Tibial nerve (tissue), 4 donors: ENCODE results near the gene GPR108. TPM values are rescaled to one million over a fixed set of nuclear protein-coding genes. Genes with fewer than 3 reads are reported as not detected.

Experiments
- DNase-seq, 2 donors: peaks; one replicate each; pipeline ENCODE4 v3.0.0-alpha.2; 2019; ENCODE audit warnings: low spot score in 2 of 2
- H3K27ac ChIP-seq, 4 donors: fragments of 200-600 bp; sonication (generic) in 3 of 4; one replicate each; pipeline ENCODE4 v1.5.1; 2017 to 2019; ENCODE audit warnings: mild to moderate bottlenecking in 1 of 4
- H3K27me3 ChIP-seq, 2 donors: fragments of 200-600 bp; sonication (generic) in 1 of 2; one replicate each; pipeline versions ENCODE4 v1.5.1 to v1.6.0; 2017 to 2019
- H3K36me3 ChIP-seq, 3 donors: fragments of 200-600 bp; sonication (generic); one replicate each; pipeline ENCODE4 v1.5.1; 2018 to 2019
- H3K4me1 ChIP-seq, 4 donors: fragments of 200-600 bp; sonication (generic) in 3 of 4; one replicate each; pipeline ENCODE4 v1.5.1; 2017 to 2019
- H3K4me3 ChIP-seq, 4 donors: fragments of 200-600 bp; sonication (generic) in 3 of 4; one replicate each; pipeline ENCODE4 v1.5.1; 2017 to 2019; ENCODE audit warnings: mild to moderate bottlenecking in 1 of 4, moderate library complexity in 1 of 4
- H3K9me3 ChIP-seq, 4 donors: fragments of 200-600 bp; sonication (generic) in 3 of 4; one replicate each; pipeline ENCODE4 v1.5.1; 2017 to 2019
- EP300 ChIP-seq, 2 donors: sonication (generic); formaldehyde crosslinking; IDR thresholded peaks; one replicate each; pipeline ENCODE4 v1.6.1; 2017; ENCODE audit warnings: antibody characterized with exemption in 2 of 2, mild to moderate bottlenecking in 1 of 2
- POLR2A ChIP-seq, 2 donors: fragments of 450-650 bp; IDR thresholded peaks; one replicate each; pipeline ENCODE4 v1.6.1; 2017; ENCODE audit warnings: antibody characterized with exemption in 2 of 2, mild to moderate bottlenecking in 2 of 2, moderate library complexity in 2 of 2
- WGBS, 2 donors: methylation state at CpG; one replicate each; pipeline ENCODE4 v1.1.5; 2018; 5-methylcytosine and 5-hydroxymethylcytosine counted together
- total RNA-seq, 4 donors: library from RNA; depleted of rRNA; stranded (reverse); fragments of >200 nt; gene quantifications; one replicate each; pipeline ENCODE4 v1.1.0, GENCODE V29; 2016
- TF ChIP-seq, protein P1 (sequence below), 5 experiments: fragments of 200-600 bp in 3 of 5; fragments of 450-650 bp in 2 of 5; sonication (generic) in 3 of 5; IDR thresholded peaks; one replicate each; pipeline ENCODE4 v1.5.1; 2016 to 2019; ENCODE audit warnings: antibody characterized with exemption in 5 of 5, mild to moderate bottlenecking in 3 of 5, moderate library complexity in 2 of 5

GPR108 gene
- total RNA-seq, 4 donors from 2014 or later, result 53.4 to 79.2 (median 65.9) TPM

DNA sequence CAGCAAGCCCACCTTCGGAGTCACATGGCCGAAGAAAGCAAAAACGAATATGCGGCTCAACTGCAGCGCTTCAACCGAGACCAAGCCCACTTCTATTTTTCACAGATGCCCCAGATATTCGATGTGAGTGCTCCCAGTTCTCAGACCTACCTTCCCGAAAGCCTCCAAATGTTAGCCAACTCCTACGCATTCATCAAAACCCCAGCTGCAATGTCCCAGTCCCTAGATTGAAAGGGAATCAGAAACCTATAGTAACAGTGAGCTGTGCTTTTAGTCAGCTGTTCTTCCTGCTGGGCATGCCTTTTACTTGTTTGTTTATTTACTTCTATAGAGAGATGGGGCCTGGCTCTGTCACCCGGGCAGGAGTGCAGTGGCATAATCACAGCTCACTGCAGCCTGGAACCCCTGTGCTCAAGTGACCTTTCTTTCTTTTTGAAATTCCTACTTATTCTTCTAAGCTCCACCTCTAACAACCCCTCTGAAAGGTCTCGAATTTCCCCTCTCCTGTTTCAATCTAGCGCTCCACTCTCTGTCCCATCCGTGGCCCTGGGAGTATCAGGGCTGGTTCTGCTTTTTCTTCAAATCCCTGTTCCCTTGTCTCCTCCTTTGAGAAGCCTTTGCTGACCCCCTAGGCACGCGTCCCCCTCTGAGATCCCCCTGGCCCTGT is 6.5 kb upstream of the GPR108 start:
- H3K27me3 ChIP-seq, result no peaks in the 10 kb centered on the region
- peak overlapping the region; percentile 47 to 97 (median 73) for H3K27ac ChIP-seq
- no peaks in the 10 kb centered on the region for H3K9me3 ChIP-seq
- TF ChIP-seq POLR2A (IDR thresholded peaks at IDR 0.05) (no peak), EP300 (IDR thresholded peaks at IDR 0.05) (no peak)
- TF ChIP-seq, protein P1, sequence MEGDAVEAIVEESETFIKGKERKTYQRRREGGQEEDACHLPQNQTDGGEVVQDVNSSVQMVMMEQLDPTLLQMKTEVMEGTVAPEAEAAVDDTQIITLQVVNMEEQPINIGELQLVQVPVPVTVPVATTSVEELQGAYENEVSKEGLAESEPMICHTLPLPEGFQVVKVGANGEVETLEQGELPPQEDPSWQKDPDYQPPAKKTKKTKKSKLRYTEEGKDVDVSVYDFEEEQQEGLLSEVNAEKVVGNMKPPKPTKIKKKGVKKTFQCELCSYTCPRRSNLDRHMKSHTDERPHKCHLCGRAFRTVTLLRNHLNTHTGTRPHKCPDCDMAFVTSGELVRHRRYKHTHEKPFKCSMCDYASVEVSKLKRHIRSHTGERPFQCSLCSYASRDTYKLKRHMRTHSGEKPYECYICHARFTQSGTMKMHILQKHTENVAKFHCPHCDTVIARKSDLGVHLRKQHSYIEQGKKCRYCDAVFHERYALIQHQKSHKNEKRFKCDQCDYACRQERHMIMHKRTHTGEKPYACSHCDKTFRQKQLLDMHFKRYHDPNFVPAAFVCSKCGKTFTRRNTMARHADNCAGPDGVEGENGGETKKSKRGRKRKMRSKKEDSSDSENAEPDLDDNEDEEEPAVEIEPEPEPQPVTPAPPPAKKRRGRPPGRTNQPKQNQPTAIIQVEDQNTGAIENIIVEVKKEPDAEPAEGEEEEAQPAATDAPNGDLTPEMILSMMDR (IDR thresholded peaks at IDR 0.05), result no peak
- peaks cover 0 to 56% (median 25%) of the 10 kb centered on the region in 4 donors for H3K4me1 ChIP-seq
- H3K36me3 ChIP-seq, result peaks cover 4 to 54% (median 7%) of the 10 kb centered on the region in 3 donors
- H3K4me3 ChIP-seq, result peak overlapping the region in 1 of 4 donors; percentile 22
- WGBS, 2 donors, result 72 to 76% methylated on average over 15 of the region's 15 CpGs
- no peak for DNase-seq

DNA sequence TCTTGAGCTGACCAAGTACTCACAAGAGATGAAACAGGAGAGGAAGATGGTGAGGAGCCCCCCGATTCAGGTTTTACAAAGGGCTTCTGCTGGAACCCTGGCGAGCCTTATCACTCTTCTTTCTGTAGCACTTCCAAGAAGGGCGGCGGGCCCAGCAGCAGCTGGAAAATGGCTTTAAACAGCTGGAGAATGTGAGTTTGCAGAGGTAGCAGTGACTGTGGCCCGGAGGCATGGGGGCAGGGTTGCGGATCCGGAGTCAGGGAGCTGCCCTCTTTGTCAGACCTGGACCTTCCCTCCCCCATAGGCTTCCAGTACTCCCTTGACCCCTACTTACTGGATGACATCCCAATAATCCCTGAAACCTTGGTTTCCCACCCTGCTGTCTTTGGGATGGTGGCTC is 5.7 kb upstream of the GPR108 start:
- Histone ChIP-seq H3K4me1 (peaks cover 0 to 63% (median 33%) of the 10 kb centered on the region in 4 donors), H3K27me3 (no peaks in the 10 kb centered on the region), H3K9me3 (no peaks in the 10 kb centered on the region), H3K36me3 (peaks cover 4 to 47% (median 7%) of the 10 kb centered on the region in 3 donors), H3K27ac (peak overlapping the region in 2 of 4 donors; percentile 73 to 97), H3K4me3 (no peak overlapping the region)
- 83 to 88% methylated on average over 7 of the region's 7 CpGs for WGBS, 2 donors
- no peak for TF ChIP-seq EP300 (IDR thresholded peaks at IDR 0.05)
- TF ChIP-seq, protein P1 (IDR thresholded peaks at IDR 0.05), result no peak
- no peak for TF ChIP-seq POLR2A (IDR thresholded peaks at IDR 0.05)
- DNase-seq, result no peak

DNA sequence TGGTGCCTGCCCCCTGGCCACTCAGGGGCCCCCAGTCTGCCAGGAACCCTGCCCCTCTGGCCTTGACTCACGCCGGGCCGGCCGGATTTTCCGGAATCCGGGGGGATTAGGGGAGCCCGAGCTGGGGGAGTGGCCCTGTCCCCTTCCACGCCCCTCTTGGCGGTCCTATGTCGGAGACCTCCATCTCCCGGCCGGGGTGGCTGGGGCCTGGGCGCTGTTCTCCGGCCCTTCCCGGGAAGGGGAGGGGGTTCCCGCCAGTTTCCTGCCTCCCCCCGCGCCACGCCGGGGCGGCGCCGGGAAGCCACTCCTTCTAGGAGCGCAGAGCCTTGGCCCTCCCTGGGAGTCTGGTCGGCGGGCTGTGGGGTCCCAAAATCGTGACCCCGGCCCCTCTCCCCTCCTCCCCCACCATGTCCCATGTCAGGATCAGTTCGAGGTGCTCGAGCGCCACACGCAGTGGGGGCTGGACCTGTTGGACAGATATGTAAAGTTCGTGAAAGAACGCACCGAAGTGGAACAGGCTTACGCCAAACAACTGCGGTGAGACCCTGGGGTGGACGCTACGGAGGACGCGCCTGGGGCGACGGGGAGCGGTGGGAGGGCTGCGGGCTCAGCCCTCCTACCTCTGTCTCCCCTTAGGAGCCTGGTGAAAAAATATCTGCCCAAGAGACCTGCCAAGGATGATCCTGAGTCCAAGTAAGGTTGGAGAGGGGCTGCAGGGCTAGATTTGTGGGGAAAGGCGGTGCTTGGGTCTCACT is 3.4 kb upstream of the GPR108 start:
- peaks cover 0 to 24% (median 0%) of the 10 kb centered on the region in 3 donors for H3K36me3 ChIP-seq
- H3K27ac ChIP-seq, result peak overlapping the region; percentile 87 to 97 (median 92)
- DNase-seq, result no peak
- WGBS, 2 donors, result 2 to 3% methylated on average over 11 to 38 of the region's 46 CpGs
- peak in 1 of 2 donors; percentile 29 for TF ChIP-seq POLR2A (IDR thresholded peaks at IDR 0.05)
- TF ChIP-seq, protein P1 (IDR thresholded peaks at IDR 0.05), result no peak
- peak in 1 of 2 donors; percentile 56 for TF ChIP-seq EP300 (IDR thresholded peaks at IDR 0.05)
- H3K4me1 ChIP-seq, result peaks cover 0 to 76% (median 43%) of the 10 kb centered on the region in 4 donors
- H3K4me3 ChIP-seq, result peak overlapping the region; percentile 85 to 88 (median 87)
- no peaks in the 10 kb centered on the region for H3K27me3 ChIP-seq
- H3K9me3 ChIP-seq, result no peaks in the 10 kb centered on the region

DNA sequence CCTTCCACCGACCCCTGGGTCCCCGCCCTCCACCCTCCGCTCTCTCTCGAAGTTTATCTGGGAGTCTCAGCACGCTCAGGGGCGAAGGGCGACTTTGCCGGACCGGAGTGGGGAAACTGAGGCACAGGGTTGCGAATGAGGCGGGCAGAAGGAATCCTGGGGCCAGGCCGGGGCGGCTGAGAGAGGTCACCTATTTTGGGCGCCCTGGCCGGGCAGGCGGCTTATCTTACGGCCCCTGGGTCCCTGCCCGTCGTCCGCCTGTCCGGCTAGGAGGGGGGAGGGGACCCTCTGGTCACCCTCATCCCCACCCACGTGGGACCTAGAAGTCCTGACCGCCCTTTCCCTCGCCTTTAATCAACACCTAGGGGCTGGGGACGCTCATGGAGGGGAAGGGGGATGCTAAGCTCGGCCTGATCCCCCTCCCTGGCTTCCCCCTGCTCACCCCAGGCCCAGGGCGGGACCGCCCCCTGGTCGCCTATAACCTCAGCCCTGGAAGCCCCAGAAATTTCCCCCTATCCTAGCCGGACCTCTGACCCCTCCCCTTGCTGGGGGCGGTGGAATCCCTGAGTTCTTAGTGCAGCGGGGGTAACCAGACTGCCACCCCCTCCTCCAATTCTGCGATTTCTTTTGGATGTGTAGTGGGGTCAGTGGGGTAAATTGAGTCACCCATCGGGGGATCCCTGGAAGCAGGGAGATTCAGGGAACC is 2.7 kb upstream of the GPR108 start:
- WGBS, 2 donors, result 0 to 1% methylated on average over 27 to 34 of the region's 34 CpGs
- H3K4me3 ChIP-seq, result peak overlapping the region; percentile 85 to 88 (median 87)
- no peaks in the 10 kb centered on the region for H3K9me3 ChIP-seq
- peaks cover 0 to 76% (median 43%) of the 10 kb centered on the region in 4 donors for H3K4me1 ChIP-seq
- H3K27ac ChIP-seq, result peak overlapping the region; percentile 87 to 97 (median 92)
- no peak for DNase-seq
- peaks cover 0 to 25% (median 0%) of the 10 kb centered on the region in 3 donors for H3K36me3 ChIP-seq
- TF ChIP-seq POLR2A (IDR thresholded peaks at IDR 0.05) (no peak), EP300 (IDR thresholded peaks at IDR 0.05) (no peak)
- TF ChIP-seq, protein P1 (IDR thresholded peaks at IDR 0.05), result no peak
- H3K27me3 ChIP-seq, result no peaks in the 10 kb centered on the region
